Stimulated activated CD8-positive, alpha-beta memory T cell treated with anti-CD3 and anti-CD28 coated beads, Interleukin-7, amount 100 ng/mL, for 24 hours (primary cell): ENCODE data around the gene GRIP1.
"Not testable (repeated sequence)": the region's sequence is repeated elsewhere in the genome, so short reads cannot be mapped to it uniquely, and the experiment has no call there.

Source experiments
- DNase-seq: peaks from one replicate; pipeline ENCODE4 v3.0.0-alpha.2; 2020; ENCODE audit warnings: low read depth

The GRIP1 gene

DNA sequence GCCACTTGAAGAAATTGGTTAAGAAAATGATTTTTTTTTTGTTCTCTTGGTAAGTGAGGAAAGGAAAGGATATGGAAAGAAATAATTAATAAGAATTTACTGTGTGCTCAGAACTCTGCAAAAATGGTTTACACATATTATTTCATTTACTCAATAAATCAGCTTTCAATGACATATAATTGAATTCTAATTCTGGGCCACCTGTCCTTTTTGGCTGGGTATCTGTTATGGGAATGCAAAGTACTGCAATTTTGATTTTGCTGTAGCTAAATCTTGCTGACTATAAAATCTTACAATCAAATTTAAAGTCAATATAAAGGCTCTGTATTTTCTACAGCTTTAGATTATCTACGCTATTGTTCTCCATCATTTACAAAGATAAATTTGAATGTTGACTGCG is 147.1 kb downstream of the GRIP1 start:
- DNase-seq: no peak

DNA sequence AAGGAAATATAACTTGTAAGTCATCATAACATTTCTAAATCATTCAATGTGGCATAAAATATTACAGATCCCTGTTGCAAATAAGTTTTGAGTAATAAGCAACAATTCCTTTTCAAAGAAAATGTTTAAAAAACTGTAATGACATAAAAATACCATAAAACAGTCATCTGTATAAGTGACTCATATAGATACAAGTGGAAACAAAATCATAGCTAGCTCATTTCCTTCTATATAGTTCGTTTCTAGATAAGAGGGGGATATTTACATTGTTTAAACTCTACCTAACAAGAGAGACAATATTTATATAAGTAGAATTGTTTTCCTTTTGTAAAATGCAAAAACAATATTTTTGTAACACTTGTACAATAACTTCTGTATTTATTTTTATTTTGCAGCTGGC is 148.9 kb downstream of the GRIP1 start:
- no peak for DNase-seq

DNA sequence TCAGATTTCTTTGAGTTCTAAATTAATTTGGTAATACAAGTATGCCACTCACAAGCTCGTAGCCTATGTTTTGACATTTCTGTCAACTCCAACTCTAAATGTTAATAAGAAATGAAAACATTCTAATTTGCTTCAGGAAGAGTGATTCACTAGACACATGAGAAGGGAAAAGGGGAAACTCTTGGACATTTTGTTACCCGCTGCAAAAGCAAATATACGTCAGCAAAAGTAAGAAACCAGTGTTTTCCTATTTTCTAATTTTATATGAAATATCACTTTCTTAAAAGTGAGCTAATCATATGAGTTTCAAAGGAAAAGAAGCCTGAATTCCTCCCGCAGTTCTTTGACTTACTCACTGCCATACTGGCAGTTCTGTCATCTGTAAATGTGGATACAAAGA is 162.3 kb downstream of the GRIP1 start:
- DNase-seq: no peak

DNA sequence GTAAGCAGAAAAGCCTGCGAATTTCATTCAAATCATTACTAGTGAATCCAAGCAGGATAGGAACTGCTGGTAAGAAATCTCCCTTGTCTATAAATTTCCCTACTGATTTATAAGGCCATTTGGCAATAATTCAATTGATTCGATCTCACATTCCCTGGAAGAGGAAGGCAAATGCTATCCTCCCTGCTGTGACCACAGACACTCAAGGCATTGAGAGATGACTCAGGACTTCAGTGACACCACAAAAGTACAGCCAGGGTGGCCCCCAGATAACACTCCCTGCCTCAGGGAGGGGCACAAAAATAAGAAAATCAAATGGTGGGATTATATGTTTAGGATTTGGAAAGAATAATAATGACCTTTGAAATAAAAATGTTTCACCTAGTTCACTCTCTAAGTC is 162.7 kb downstream of the GRIP1 start:
- no peak for DNase-seq

DNA sequence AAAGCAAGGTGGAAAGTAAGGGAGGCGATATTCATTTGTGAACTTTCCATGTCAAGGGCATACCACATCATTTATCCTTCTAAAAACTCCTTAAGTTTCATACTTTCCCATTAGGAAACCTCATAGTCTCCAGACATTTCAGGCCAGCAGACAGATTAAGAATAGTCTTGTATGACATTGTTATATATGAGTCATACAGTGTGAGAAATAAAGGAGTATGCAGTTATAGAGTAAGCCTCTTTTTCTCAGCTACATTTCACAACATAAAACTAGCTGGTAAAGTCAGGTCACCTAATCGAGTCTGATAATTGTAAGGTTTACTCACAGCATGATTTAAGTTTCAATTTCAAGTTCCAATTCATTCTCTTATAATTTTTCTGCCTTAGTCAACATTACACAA is 164.3 kb downstream of the GRIP1 start:
- no peak for DNase-seq

DNA sequence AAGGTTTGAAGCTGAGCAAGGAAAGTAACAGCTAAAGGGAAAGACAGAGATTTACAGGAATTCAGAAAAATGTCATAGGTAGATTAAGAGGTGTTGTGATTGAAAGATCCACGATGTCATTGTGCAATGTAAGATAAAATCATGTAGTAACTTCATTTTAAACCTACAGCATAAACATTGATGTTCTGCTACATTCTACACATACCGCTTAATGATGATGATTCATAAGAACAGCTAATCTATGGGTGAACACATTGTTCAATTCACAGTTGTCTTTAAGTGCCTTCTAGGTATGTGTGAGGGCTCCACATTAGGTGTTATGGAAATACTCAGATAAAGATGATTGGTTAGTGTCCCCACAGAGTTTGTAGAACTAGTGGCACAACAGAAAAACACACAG is 170.9 kb downstream of the GRIP1 start:
- no peak for DNase-seq

DNA sequence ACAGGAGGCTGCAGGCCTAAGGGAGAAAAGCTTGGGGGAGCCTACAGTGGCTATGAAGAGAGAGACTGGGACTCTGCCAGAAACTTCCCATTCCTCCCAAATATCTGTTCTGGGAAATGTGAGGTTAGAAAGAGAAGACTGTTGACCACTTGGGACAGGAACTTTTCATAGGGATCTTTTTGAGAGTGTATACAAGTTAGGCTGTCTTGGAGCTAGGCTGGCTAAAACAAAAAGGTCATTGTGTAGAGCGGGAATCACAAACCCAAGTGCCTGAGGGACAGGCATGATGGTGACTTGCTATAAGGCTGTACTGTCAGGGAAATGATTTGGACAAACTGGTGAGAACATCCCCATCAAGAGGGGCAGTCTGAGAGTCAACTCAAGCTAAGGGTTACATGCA is 175.1 kb downstream of the GRIP1 start:
- no peak for DNase-seq

DNA sequence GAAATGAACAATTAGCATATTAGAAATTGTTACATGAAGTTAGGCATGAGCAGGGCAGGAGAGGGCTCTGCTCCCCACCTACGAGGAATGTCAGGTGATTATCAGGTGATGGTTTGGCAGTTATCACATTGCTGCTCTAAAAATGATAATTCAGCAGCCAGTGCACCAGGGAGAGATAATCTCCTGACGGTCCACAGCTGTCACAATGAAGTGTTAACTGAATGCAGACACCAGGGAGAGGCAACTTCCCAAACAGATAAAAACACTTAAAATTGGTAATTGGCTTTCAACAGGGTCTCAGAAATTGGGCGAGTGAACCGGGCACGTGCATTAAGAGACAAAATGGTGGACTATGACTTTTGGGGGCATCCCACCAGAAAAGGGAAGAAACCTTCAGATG is 176.0 kb downstream of the GRIP1 start:
- no peak for DNase-seq

DNA sequence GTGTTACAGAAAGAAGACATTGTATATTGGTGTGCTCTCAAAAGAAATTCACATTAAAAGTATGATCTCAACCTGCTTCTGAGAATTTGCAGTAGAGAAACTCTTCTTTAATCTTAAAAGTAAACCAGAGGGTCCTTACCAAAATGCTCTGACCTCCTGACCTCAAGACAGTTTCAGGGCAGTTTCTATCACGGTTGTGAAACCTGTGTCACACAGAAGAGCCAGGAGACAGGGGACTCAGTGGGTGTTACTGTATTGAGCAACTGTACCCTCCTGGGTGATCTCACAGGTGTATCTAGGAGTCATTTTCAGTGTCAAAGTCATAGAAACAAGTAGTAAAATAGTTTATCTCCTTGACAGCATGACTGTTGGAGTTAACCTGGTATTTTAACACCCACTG is 178.0 kb downstream of the GRIP1 start:
- no peak for DNase-seq

DNA sequence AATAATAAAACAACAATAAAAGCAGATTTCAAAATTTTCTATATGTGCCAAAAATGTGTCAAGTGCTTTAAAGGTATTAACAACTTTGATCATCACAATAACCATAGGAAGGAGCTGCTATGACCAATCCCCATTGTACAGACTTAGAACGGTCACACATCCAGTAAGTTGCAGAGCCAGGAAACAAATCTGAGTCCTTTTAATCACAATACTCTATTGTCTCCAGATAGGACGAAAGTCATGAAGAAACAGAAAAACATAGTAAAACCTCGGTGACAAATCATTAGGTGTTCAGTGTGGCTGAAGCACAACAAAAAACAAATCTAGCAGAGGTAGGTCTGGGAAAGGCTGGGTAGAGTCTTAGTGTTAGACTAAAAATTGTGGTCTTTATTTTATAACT is 178.8 kb downstream of the GRIP1 start:
- no peak for DNase-seq

DNA sequence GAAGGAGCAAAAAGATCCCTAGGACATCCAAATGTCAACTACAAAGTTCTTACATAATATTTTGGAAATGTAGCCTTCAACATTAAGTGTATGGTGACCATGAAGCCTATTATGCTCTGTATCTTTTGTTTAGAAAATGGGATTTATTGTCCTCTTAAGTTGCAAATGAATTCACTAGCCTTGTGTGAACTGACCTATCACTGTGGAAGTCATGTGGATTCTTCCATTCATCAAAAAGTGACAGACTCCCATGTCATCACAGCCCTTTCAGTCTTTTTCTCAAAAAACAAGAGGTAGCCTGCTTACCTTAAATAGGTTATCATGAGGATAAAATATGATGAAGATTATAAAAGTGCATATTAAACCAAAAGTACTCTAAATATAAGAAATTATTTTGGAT is 179.9 kb downstream of the GRIP1 start:
- no peak for DNase-seq

DNA sequence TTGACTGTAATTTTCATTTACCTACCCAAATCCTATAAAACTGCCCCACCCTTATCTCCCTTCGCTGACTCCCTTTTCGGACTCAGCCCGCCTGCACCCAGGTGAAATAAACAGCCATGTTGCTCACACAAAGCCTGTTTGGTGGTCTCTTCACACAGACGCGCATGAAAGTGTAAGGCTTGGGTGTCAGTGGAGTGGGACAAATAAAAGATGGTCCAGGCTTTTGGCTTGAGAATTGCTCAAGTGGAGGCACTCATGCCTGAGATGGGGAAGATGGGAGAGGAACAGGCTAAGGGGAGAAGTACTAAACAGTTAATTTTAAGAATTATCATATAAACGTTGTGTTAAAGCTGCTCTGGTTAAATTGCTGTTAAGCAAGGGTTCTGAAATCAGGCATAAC is 180.8 kb downstream of the GRIP1 start:
- DNase-seq: not testable (repeated sequence)

DNA sequence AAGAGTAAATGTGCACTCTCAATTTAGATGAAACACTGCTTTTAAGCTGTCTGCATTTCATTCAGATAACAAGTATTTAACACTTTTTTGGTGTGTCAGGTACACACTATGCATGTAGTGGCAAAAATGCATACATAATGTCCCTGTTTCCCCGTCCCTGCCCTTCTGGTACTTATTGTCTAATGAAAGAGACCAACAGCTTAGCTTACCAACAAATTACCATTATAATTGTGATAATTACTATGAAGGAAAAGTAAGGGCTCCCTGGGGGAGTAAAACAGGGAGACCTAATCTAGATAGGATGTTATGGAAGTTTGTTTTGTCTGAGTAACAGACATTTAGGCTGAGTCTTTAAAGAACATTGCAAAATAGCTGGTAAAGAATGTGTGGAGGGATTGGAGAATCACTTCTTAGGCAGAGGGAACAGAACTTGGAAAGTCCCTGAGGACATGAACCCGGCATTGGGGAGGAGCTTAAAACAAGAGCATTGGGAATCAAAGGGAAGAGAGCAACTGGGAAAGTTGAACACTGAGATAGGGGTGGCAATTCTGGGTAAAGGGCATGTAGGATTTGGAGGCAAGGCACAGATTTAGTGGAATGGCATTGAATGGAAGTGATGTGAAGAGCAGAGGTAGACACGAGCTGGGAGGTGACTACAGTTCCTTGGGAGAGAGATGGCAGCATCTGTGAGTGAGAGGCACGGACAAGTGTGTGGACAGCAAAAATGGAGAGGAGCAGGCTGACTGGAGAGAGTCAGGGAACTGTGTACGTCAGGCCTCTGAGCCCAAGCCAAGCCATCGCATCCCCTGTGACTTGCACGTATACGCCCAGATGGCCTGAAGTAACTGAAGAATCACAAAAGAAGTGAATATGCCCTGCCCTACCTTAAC is 181.6 kb downstream of the GRIP1 start:
- no peak for DNase-seq

DNA sequence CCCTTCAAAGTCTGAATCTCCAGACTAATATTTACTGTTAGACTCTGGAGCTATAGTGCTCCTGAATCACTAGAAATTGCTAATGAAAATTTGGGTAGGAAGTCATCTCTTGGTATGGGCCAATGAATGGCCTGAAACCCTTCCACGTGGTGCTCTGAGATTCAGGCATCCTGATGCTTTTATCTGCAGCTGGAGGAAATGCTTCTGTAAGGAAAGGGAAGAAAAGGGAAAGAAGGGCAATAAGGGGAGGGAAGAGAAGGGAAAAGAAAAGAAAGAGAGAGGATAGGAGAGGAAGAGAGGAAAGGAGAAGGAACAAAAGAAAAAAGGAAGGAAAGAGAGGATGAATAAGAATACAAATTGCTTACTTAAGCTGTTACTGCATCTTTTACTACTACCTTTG is 182.3 kb downstream of the GRIP1 start:
- no peak for DNase-seq

DNA sequence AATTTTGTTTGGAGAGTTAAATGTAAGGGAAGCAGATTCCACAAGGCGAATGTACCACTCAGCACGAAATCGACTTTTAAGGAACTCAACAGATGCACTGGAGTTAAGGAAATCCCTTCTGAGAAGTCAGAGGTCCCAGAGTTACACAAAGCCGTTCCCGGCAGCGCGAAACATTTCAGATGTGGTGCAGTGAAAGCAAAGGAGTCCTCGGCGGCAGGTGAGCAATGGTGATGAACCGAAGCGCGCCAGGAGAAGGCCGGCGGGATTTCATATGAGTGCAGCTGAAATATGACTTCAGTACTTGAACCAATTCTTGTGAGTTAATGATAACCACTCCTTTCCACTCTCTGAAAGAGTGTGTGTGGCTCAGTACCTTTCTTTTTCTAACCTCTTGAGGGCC is 183.2 kb downstream of the GRIP1 start:
- no peak for DNase-seq

DNA sequence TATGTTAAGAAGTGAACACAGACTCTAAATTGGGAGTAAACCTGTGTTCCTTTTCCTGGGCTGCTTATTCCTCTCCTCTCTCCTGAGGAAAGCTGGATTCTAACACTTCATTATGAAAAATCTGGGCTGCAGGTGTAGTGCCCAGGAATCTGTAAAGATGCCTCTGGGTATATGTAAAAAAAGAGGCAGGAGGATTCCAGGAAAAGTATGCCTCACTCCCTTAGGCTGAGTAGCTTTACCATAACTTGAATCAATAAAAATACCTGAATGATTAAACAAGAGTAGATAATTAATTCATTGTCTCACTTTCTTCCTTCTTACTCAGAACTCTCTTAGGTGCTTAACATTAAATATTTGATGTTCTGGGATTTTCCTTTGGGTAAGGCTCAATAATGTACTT is 185.1 kb downstream of the GRIP1 start:
- DNase-seq: no peak

DNA sequence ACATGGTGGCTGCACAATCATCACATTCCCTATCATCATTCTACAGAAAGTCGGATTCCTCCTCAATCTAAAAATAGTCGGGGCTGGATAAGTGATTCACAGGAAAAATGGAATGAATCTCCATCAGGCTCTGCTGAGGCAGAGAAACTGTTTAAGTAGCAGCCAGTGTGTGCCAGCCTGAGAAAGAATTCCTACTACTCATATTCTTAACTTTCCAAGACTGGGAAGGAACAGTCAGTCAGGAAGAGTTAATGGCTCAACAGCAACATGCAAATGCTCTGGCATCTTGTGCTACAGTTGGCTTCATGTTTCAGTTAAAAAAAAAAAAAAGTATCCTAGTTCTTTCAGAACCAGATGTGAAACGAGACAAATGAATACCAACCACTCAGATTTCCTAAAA is 187.0 kb downstream of the GRIP1 start:
- no peak for DNase-seq

DNA sequence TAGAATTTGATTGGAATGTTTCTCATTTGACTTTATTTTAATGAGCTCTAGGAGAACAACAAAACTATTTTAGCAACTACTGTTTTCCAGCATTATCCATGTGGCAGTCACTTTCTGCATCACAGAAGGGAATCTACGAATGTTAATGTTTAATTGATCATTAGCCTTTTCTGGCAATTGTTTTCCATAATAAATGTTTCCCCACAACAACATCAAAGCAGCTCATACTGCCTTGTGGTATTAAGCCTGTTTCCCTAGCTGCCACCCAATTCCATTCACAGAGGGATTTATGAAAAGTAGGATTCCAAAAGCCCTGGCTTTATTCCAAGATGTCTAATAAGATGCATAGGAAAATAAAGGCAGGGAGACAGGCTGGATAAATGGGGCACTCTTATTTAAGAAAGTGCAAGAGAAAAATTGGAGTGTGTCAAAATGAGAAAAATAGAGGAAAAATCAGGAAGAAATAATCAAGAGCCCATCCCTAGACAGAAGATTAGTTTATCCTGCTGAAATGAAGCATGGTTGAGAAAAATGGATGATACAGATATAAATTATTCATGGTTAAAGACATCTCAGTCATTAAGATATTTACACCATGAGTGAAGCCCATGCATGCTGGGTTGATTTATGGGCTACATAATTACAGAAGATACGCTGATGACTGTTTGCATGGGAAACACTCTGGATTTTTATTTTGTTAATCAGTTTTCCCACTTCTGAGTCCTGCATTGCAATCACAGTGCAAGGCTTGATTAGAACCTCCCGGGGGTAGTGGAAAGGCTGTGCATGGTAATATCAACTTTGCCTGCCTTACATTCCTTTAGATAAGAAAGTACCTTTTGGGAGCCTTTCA is 196.3 kb downstream of the GRIP1 start:
- DNase-seq: no peak

DNA sequence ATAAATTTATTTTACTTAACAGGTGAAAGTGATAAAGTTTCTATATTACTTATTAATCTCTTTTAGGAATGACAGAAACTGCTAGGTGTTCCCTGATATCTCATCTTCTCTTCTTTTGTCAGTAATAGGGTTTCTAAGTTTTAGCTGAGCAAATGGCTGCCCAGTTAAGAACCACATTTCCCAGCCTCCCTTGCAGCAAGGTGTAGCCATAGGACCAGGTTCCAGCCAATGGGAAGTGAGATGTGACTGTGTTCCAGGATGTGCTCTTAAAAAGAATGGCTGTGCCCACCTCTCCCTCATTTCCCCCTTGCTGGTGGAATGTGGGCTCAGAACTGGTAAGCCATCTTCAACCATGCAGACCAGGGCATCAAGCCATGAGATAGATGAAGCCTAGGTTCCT is 210.9 kb downstream of the GRIP1 start:
- DNase-seq: no peak

DNA sequence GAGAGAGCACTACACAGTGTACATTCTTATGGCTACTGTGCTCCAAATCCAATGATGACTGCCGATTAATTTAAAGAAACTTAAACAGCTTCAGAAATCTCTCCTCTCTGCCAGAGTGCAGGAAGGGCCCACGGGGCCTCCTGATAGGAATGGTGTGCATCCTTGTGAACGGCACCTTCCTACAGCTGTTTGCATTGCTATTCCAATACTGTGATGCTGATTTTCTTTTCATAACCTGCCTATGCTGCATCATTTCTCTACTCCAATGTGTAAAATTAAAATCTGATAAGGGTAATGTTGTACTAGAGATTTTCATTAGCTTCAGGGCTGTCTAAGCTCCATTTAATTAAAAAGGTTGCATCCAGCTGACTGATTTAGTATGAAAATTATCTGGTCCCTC is 217.5 kb downstream of the GRIP1 start:
- DNase-seq: no peak

DNA sequence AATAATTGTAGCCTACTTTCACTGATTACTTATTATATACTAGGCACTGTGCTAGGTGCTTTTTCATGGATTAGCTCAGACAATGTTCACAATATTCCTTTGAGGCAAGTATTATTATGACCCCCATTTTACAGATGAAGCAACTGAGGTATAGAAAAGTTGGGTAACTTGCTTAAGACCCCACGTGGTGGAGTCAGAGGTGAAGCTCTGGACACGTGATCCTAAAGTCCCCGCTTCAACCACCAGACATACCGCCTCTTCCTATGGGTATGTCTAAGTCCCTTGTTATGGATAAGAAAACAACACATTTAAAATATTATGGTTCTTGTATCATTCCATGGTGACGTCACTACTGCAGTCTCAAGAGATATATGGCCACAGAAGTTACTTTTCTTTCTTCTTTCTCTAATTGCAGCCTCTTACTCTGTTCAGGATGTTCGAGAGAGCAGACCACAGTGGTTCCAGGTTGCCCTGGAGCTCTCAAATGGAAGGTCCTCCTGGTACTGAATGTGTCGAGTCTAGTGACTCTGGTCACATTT is 218.9 kb downstream of the GRIP1 start:
- no peak for DNase-seq

DNA sequence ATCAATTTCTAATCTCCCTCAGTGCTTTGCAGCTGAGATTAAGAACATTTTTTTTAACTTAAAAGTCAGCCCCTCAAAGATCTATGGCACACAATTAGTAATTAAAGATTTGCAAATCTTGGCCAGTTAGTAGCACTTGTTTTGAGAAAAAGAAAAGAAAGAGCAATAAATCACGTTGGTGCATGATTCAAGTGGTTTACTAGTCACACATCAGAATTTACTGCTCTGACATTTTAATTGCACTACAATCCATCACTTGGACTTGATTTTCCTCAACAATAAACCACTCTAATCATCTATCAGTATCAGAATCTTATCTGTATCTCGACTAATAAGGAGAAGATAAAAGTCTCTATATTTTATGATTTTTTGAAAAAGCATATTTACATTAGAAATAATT is 222.3 kb downstream of the GRIP1 start:
- no peak for DNase-seq

DNA sequence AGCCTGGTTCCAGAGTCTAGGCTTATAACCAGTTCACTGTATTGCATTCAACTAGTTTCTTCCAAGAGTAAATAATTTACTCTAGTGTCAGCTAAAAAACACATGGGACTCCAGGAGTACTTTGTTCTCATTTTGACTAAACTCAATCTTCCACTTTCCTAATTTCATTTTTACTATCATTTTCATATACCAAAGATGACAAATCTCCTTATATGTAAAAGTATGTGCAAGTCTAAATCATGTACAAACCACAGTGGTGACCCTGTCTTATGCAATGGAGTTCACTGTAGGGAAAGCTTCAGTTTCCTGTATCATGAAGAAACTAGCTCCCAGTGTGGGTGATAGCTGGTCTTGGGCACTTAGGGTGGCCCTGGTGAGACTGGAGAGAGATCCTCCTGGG is 225.0 kb downstream of the GRIP1 start:
- DNase-seq: no peak
